IPS DF 19.7 (cell line): ENCODE measurements around the gene R3HDM2.

Experiments
- DNase-seq: peaks from one replicate; pipeline ENCODE4 v3.0.0-alpha.2; 2013; ENCODE audit warnings: low read depth, low spot score

The R3HDM2 gene

DNA sequence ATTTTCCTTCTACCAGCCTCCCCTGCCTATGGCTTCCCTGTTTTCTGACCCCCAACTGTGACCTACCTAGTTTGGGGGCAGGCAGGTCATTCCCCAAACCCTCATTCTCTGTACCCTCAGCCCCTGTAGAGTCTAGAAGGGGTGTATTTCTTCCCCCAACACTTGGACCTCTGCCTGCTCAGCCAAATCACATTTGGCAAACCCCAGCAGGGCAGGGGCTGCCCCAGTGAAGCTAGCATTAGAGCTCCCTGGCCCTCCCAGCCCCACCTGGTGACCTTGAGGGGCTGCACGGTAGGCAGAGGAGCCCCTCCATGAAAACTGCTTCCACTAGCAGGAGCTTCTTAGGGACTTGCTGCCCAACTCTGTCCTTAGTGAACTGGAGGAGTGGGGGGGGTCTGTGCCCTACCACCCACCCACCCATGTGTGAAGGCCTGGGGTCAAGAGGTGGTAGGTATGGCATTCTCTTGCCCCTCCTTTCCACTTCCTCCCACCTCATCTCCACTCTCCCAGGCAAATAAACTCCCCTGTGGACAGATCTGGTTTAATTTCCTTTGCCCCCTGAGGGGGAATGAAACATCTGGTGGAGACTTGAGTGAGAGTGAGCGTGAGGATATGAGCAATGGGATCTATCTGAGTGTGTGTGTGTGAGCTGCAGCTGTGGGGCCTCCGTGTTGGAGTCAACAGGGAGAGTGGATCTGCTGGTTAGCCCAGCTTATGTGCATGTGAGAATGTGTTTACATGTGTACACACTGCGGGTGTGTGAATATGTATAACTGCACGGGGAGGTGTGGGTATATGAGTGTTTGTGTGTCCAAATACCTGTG is 212.6 kb downstream of the R3HDM2 start:
- no peak for DNase-seq

GRCh38 chr12:57216921-57217879 is 213.6 kb downstream of the R3HDM2 start:
- no peak for DNase-seq

GRCh38 chr12:57216014-57216911 is 214.6 kb downstream of the R3HDM2 start, which contains the start of gene NXPH4:
TSS of gene NXPH4 (plus strand) at chr12:57216794. CDS start at chr12:57216970, 176 bp downstream.
- no peak for DNase-seq

GRCh38 chr12:57215668-57216013 is 215.2 kb downstream of the R3HDM2 start:
- DNase-seq: no peak

DNA sequence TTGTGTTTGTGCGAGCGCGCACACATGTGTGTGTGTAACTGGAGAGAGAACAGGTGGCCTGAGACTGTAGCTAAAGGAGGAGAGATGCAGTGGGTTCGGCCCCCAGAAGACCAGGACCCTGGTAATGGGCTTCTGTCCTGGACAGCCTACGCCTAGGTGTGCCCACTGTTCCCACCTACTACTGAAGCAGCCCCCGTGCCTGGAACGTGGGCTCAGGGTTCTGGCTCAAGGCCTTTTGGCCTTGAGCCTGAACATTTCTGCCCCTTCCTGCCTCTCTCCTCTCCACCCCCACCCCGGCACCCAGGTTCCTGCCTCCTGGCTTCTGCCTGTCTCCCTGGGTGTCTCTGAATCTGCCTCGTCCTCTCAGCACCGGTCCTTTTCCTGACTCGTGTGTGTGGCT is 215.8 kb downstream of the R3HDM2 start:
- DNase-seq: no peak

- DNase-seq: no peak
These were observed 216.5 kb downstream of the R3HDM2 start for GRCh38 chr12:57214398-57214781.

DNA sequence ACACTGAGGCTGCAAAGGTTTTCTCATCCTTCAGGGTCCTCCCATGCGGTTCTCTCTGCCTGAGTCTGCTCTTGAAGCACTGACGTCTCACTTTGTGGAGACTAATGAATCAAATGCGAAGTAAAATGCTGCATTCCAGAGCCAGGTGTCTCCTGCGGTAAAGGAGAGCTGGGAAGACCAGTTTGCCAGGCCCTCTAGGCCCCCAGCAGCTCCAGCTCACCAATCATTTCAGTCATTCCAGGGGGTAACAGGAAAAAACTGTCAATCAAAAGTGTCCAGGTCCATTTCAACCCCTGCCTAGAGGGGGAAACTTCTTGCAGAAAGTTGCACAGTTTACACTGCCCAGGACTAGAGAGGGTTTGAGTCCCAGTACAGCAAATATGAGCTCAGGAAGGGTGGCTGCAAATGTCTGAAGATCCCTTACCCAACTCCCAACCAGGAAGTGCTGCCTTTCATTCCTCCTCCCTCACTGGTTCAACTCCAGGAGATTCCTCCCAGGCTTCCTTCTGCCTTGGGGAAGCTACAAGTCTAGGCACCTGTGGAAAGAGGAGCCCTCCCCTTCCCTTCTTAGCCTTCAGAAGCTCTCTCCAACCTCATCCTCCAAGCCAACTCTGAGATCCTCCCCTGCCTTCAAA is 217.0 kb downstream of the R3HDM2 start:
- no peak for DNase-seq

DNA sequence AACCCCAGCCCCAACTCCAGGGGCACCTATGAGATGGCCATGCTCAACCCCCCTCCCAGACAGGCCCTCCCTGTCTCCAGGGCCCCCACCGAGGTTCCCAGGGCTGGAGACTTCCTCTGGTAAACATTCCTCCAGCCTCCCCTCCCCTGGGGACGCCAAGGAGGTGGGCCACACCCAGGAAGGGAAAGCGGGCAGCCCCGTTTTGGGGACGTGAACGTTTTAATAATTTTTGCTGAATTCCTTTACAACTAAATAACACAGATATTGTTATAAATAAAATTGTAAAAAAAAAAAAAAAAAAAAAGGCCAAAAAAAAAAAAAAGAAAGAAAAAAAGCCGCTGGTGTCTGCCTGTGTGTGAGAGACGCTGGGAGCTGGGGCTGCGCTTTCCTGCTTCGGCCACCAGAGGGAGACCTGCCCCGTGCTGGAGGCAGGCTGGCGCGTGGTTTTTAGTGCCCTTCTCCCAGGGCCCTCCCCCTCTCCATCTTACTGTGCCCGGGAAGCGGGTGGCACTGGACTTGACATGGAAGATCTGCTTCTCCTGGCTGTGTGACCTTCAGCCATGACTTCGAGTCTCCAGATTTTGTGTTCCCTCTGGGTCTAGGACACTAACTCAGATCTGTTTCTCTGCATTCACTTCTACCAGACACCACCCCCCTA is 217.7 kb downstream of the R3HDM2 start:
- DNase-seq: no peak

DNA sequence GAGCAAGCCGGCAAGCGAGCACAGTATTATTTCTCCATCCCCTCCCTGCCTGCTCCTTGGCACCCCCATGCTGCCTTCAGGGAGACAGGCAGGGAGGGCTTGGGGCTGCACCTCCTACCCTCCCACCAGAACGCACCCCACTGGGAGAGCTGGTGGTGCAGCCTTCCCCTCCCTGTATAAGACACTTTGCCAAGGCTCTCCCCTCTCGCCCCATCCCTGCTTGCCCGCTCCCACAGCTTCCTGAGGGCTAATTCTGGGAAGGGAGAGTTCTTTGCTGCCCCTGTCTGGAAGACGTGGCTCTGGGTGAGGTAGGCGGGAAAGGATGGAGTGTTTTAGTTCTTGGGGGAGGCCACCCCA is 218.2 kb downstream of the R3HDM2 start:
- no peak for DNase-seq

GRCh38 chr12:57211791-57212700 is 218.8 kb downstream of the R3HDM2 start:
- DNase-seq: no peak

DNA sequence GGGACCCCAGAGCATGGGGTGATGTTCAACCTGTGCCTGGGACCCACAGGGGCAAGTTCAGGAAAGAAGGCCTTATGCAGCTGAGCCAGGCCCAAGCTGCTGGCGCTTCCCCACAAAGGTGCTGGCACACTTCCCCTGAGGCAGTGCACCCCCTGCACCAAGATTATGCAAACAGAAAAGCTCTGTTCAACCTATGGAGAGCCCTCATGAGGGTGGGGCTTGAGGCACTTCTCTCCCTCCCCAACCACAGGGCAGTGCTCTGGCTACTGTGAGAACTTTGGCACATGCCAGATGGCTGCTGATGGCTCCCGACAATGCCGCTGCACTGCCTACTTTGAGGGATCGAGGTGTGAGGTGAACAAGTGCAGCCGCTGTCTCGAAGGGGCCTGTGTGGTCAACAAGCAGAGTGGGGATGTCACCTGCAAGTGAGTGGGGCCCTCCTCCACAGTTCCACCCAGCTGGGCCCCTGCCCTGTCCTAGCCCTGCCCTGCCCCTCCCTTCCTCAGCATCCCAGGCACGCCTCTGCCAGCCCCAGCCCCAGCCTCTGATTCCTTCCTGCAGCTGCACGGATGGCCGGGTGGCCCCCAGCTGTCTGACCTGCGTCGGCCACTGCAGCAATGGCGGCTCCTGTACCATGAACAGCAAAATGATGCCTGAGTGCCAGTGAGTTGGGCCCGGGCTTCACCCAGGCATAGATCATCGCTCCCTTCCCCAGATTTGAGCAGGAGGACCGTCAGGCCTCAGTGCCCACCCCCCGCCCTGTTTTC is 219.7 kb downstream of the R3HDM2 start:
- no peak for DNase-seq

GRCh38 chr12:57210461-57210860 is 220.4 kb downstream of the R3HDM2 start:
- DNase-seq: no peak

DNA sequence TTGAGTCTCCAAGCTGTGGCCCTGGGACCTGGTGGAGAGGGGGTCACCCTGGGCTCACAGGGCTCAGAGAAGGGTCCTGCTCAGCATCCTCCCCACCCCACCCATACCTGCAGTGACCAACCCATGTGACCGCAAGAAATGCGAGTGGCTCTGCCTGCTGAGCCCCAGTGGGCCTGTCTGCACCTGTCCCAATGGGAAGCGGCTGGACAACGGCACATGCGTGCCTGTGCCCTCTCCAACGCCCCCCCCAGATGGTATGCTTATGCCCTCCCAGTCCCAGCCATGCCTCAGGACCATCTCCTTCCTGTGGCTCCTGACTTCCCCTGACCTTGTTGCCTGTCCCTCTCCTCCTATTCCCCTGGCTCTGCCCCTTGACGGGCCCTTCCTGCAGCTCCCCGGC is 220.9 kb downstream of the R3HDM2 start:
- no peak for DNase-seq

- no peak for DNase-seq
These were observed 222.1 kb downstream of the R3HDM2 start for GRCh38 chr12:57208631-57209282.

DNA sequence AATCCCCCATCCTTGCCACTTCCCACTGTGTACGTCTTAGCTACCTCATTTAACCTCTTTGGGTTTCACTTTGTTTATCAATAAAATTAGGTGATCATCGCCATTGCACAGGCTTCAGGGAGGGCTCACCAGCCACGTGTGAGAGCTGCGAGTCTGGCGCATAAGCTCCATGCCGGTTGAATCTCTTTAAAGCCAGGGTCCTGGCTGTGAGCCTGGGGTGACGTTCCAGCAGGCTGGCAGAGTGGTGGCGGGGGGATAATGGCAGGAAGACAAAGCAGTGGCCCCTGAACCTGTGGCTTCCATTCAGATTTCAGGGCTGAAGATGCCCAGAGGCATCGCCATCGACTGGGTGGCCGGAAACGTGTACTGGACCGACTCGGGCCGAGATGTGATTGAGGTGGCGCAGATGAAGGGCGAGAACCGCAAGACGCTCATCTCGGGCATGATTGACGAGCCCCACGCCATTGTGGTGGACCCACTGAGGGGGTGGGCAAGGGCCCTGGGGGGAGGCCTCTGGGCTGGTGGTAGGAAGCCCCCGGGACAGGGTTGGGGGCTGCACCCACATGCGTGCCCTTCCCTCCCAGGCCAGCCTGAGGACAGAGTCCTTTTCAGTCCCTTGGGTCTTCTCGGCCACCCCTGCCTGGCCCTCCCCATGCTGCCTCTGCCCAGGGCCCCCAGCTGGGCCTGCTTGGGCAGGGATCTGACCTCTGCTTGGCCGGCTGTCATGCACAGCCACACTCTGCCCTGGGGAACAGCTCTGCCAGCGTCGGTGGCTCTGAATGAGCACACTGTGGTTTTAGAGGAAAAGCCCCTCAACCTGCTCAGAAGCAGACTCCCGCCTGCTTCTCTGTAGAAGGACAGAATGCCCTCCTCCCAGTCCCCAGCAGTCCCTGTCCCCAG is 222.9 kb downstream of the R3HDM2 start:
- no peak for DNase-seq

- DNase-seq: no peak
These were observed 224.9 kb downstream of the R3HDM2 start for GRCh38 chr12:57205931-57206330.

GRCh38 chr12:57205186-57205585 is 225.7 kb downstream of the R3HDM2 start:
- DNase-seq: no peak
